ENCODE data around the gene CNTNAP2. TPM values are rescaled to one million over a fixed set of nuclear protein-coding genes. Genes with fewer than 3 reads are reported as not detected.
"Not testable (repeated sequence)": the region's sequence is repeated elsewhere in the genome, so short reads cannot be mapped to it uniquely, and the experiment has no call there.

Gene CNTNAP2
- total RNA-seq, 2 experiments from 2014 or later, result 0.14 TPM; not detected in 1

GRCh38 chr7:148287538-148287937 lies 2170.9 kb downstream of the CNTNAP2 start:
- no peak for DNase-seq
- Mint-ChIP-seq H3K4me3 (no peak overlapping the region), H3K27ac (no peak overlapping the region), H3K4me1 (ENCODE audit: low read depth) (no peaks in the 10 kb centered on the region), H3K27me3 (ENCODE audit: low read depth) (peaks cover 7% of the 10 kb centered on the region), H3K9me3 (no peaks in the 10 kb centered on the region), H3K36me3 (ENCODE audit: low read depth) (no peaks in the 10 kb centered on the region)
- CTCF ChIA-PET, result no interaction called here
- intact Hi-C loops (cut with micrococcal nuclease), result no loop called here

GRCh38 chr7:148288592-148289151 lies 2172.1 kb downstream of the CNTNAP2 start:
- CTCF ChIA-PET, result no interaction called here
- H3K27ac Mint-ChIP-seq, result no peak overlapping the region
- DNase-seq, result no peak
- no peaks in the 10 kb centered on the region for H3K4me1 Mint-ChIP-seq (ENCODE audit: low read depth)
- intact Hi-C loops (cut with micrococcal nuclease), result no loop called here
- no peak overlapping the region for H3K4me3 Mint-ChIP-seq
- no peaks in the 10 kb centered on the region for H3K36me3 Mint-ChIP-seq (ENCODE audit: low read depth)
- no peaks in the 10 kb centered on the region for H3K9me3 Mint-ChIP-seq
- peaks cover 10% of the 10 kb centered on the region for H3K27me3 Mint-ChIP-seq (ENCODE audit: low read depth)

GRCh38 chr7:148289630-148290029 lies 2173.0 kb downstream of the CNTNAP2 start:
- CTCF ChIA-PET, result interaction anchor here (0.6 kb wide), 1 partner anchor 232 kb away, joined by 3 read pairs; no protein-coding TSS in a partner anchor
- DNase-seq, result no peak
- no peaks in the 10 kb centered on the region for H3K36me3 Mint-ChIP-seq (ENCODE audit: low read depth)
- no peaks in the 10 kb centered on the region for H3K9me3 Mint-ChIP-seq
- H3K4me3 Mint-ChIP-seq, result no peak overlapping the region
- intact Hi-C loops (cut with micrococcal nuclease), result no loop called here
- peaks cover 10% of the 10 kb centered on the region for H3K27me3 Mint-ChIP-seq (ENCODE audit: low read depth)
- no peaks in the 10 kb centered on the region for H3K4me1 Mint-ChIP-seq (ENCODE audit: low read depth)
- H3K27ac Mint-ChIP-seq, result no peak overlapping the region

GRCh38 chr7:148290538-148290937 lies 2173.9 kb downstream of the CNTNAP2 start:
- Mint-ChIP-seq H3K27me3 (ENCODE audit: low read depth) (peaks cover 10% of the 10 kb centered on the region), H3K36me3 (ENCODE audit: low read depth) (no peaks in the 10 kb centered on the region), H3K9me3 (no peaks in the 10 kb centered on the region), H3K4me1 (ENCODE audit: low read depth) (no peaks in the 10 kb centered on the region), H3K27ac (no peak overlapping the region), H3K4me3 (no peak overlapping the region)
- no peak for DNase-seq
- intact Hi-C loops (cut with micrococcal nuclease), result no loop called here
- CTCF ChIA-PET, result no interaction called here

- intact Hi-C loops (cut with micrococcal nuclease), result no loop called here
- Mint-ChIP-seq H3K27ac (no peak overlapping the region), H3K36me3 (ENCODE audit: low read depth) (no peaks in the 10 kb centered on the region), H3K9me3 (no peaks in the 10 kb centered on the region), H3K27me3 (ENCODE audit: low read depth) (peaks cover 10% of the 10 kb centered on the region), H3K4me3 (no peak overlapping the region), H3K4me1 (ENCODE audit: low read depth) (no peaks in the 10 kb centered on the region)
- DNase-seq, result no peak
- CTCF ChIA-PET, result no interaction called here
Observed at GRCh38 chr7:148291799-148292198, 2175.2 kb downstream of the CNTNAP2 start.

- Mint-ChIP-seq H3K4me3 (no peak overlapping the region), H3K4me1 (ENCODE audit: low read depth) (no peaks in the 10 kb centered on the region), H3K9me3 (no peaks in the 10 kb centered on the region), H3K27ac (no peak overlapping the region), H3K27me3 (ENCODE audit: low read depth) (peaks cover 6% of the 10 kb centered on the region), H3K36me3 (ENCODE audit: low read depth) (no peaks in the 10 kb centered on the region)
- CTCF ChIA-PET, result interaction anchor here (0.5 to 0.9 kb wide), 4 partner anchors 10 to 123 kb away, joined by 3 to 4 read pairs (median 3); no protein-coding TSS in a partner anchor
- intact Hi-C loops (cut with micrococcal nuclease), result no loop called here
- DNase-seq, result no peak
Observed at GRCh38 chr7:148296994-148297644, 2180.5 kb downstream of the CNTNAP2 start.

DNA sequence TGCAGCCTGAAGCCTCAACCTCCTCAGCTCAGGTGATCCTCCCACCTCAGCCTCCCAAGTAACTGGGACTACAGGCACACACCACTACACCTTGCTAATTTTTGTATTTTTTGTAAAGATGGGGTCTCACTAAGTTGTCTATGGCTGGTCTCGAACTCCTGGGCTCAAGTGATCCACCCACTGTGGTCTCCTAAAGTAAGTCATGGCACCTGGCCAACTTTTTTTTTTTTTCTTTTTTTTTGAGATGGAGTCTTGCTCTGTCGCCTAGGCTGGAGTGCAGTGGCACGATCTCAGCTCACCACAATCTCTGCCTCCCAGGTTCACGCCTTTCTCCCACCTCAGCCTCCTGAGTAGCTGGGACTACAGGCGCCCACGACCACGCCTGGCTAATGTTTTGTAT lies 2182.2 kb downstream of the CNTNAP2 start:
- intact Hi-C loops (cut with micrococcal nuclease), result not testable (repeated sequence)

DNA sequence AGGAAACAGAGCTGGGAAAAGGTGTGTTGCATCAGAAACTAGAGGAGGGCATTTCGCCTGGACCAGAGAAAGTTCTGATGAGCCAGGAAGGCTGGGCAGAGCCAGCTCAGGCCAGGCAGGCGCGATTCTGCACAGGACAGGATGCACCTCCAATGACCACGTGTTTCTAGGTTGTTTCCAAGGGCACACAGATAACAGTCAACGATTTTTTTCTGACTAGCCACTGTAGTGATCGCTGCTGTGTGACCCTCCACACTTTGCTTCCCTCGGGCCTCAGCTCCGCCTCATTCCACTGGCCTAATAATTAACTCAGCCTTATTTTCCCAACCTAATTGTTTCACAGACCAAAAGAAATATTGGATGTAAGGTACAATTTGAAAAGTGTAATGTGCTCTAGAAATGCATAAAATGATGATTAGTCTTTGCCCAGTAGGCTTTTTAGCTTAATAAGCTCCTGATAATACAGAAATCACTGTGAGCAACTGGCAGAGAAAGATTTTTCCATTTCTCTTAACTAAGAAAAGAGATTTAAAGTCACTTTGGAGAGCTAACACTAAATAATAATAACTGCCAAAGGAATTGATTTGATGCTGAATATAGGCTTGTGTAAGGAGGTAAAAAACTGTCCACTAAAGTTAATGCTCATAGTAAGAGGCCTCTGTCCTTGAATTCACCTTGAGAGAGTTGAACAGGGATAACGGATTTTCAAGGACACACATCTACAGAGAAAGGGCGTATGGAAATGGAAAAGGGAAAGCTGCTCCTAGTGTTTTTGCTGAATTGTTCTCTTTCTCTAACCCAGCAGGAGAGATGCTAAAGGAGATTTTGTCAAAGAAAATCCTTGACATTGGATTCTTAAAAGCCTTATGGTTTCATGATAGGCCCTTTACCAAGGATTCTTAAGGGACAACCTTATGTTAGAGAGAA lies 2183.0 kb downstream of the CNTNAP2 start:
- Mint-ChIP-seq H3K4me3 (no peak overlapping the region), H3K9me3 (no peaks in the 10 kb centered on the region), H3K27ac (no peak overlapping the region), H3K27me3 (ENCODE audit: low read depth) (no peaks in the 10 kb centered on the region), H3K4me1 (ENCODE audit: low read depth) (peaks cover 16% of the 10 kb centered on the region), H3K36me3 (ENCODE audit: low read depth) (no peaks in the 10 kb centered on the region)
- CTCF ChIA-PET, result interaction anchor here (0.6 to 1.4 kb wide), 3 partner anchors 13 to 46 kb away, joined by 3 to 5 read pairs (median 4); no protein-coding TSS in a partner anchor
- no peak for DNase-seq
- intact Hi-C loops (cut with micrococcal nuclease), result no loop called here

More for the DNA sequence above, 2182.2 kb downstream of the CNTNAP2 start:
- H3K4me1 Mint-ChIP-seq (ENCODE audit: low read depth); H3K27ac Mint-ChIP-seq; H3K36me3 Mint-ChIP-seq (ENCODE audit: low read depth); H3K27me3 Mint-ChIP-seq (ENCODE audit: low read depth); H3K4me3 Mint-ChIP-seq; H3K9me3 Mint-ChIP-seq; DNase-seq: not testable (repeated sequence)
- CTCF ChIA-PET, result interaction anchor here (1.4 kb wide), 1 partner anchor 34 kb away, joined by 4 read pairs; no protein-coding TSS in a partner anchor

- DNase-seq; H3K36me3 Mint-ChIP-seq (ENCODE audit: low read depth); H3K9me3 Mint-ChIP-seq; H3K4me3 Mint-ChIP-seq; H3K27me3 Mint-ChIP-seq (ENCODE audit: low read depth); intact Hi-C loops (cut with micrococcal nuclease); H3K27ac Mint-ChIP-seq: not testable (repeated sequence)
- H3K4me1 Mint-ChIP-seq (ENCODE audit: low read depth), result peaks cover 32% of the 10 kb centered on the region
- CTCF ChIA-PET, result interaction anchor here (1.0 to 1.3 kb wide), 3 partner anchors 36 to 38 kb away, joined by 3 read pairs; no protein-coding TSS in a partner anchor
Observed at GRCh38 chr7:148302436-148302835, 2185.8 kb downstream of the CNTNAP2 start.

GRCh38 chr7:148303295-148304082 lies 2186.9 kb downstream of the CNTNAP2 start:
- Mint-ChIP-seq H3K9me3 (peaks cover 3% of the 10 kb centered on the region), H3K36me3 (ENCODE audit: low read depth) (no peaks in the 10 kb centered on the region), H3K4me3 (no peak overlapping the region), H3K27ac (no peak overlapping the region), H3K27me3 (ENCODE audit: low read depth) (no peaks in the 10 kb centered on the region), H3K4me1 (ENCODE audit: low read depth) (peaks cover 32% of the 10 kb centered on the region)
- DNase-seq, result no peak
- CTCF ChIA-PET, result interaction anchor here (1.1 kb wide), 1 partner anchor 35 kb away, joined by 3 read pairs; no protein-coding TSS in a partner anchor
- intact Hi-C loops (cut with micrococcal nuclease), result no loop called here

DNA sequence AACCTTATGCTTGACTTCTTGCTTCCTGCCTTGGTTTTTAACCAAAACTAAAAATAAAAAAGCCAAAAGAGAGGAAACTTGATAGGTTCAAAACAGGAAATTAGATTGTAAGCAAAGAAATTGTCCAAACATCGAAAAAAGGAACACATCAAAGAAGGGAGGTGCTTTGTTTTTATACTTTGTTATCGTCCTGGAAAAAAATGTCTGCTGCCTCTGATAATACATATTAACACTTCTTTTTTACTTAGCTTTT lies 2187.4 kb downstream of the CNTNAP2 start:
- Mint-ChIP-seq H3K27me3 (ENCODE audit: low read depth) (no peaks in the 10 kb centered on the region), H3K27ac (no peak overlapping the region), H3K4me3 (no peak overlapping the region), H3K9me3 (peaks cover 3% of the 10 kb centered on the region), H3K4me1 (ENCODE audit: low read depth) (peaks cover 32% of the 10 kb centered on the region), H3K36me3 (ENCODE audit: low read depth) (no peaks in the 10 kb centered on the region)
- intact Hi-C loops (cut with micrococcal nuclease), result no loop called here
- CTCF ChIA-PET, result interaction anchor here (1.3 kb wide), 1 partner anchor 42 kb away, joined by 3 read pairs; no protein-coding TSS in a partner anchor
- DNase-seq, result no peak

DNA sequence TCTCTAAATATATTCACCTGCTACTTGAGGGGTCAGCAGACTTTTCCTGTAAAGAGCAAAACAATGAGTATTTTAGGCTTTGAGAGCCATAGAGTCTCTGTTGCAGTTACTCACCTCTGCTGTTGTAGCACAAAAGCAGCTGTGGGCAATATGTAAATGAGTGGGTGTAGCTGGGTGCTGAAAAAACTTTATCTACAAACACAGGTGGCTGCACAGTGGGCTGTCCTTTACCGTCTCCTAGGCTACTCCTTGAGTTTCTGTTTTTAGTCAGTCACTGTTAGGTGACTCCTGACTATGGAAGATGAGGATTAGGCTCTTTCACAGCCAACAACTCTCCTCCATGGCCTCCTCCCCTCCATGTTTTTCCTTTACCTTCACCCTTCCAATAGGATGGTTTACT lies 2187.9 kb downstream of the CNTNAP2 start:
- Mint-ChIP-seq H3K9me3 (peaks cover 3% of the 10 kb centered on the region), H3K27me3 (ENCODE audit: low read depth) (no peaks in the 10 kb centered on the region), H3K4me1 (ENCODE audit: low read depth) (peaks cover 32% of the 10 kb centered on the region), H3K36me3 (ENCODE audit: low read depth) (no peaks in the 10 kb centered on the region), H3K4me3 (no peak overlapping the region), H3K27ac (no peak overlapping the region)
- DNase-seq, result no peak
- CTCF ChIA-PET, result interaction anchor here (1.3 kb wide), 1 partner anchor 42 kb away, joined by 3 read pairs; no protein-coding TSS in a partner anchor
- intact Hi-C loops (cut with micrococcal nuclease), result no loop called here
